ENCODE results near the gene GEMIN2.
"Not testable (repeated sequence)": the region's sequence is repeated elsewhere in the genome, so short reads cannot be mapped to it uniquely, and the experiment has no call there.

GEMIN2 gene

DNA sequence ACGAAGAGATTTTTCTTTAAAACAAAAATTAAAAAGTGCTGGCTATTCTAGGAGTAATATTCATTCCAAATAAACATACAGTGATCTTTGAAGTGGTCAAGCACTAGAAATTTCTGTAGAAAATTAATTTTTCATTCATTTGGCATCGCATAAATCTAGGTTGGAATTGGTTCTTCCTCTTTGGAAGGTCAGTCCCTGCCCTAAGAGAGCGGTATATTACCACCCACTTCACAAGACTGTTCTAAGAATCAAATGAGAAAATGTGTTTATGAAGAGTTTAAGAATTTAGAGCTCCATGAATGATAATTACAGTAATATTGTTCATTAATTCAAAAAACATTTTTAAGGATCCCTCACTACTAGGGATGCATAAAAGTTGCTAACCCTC lies 444 bp upstream of the GEMIN2 start:
- DNase-seq (ENCODE audit: low spot score) = no peak

GRCh38 chr14:39122330-39123138 lies 8.4 kb downstream of the GEMIN2 start:
- DNase-seq (ENCODE audit: low spot score) = no peak

- not testable (repeated sequence) for DNase-seq (ENCODE audit: low spot score)
Measured at GRCh38 chr14:39137835-39138234, 23.7 kb downstream of the GEMIN2 start.

- DNase-seq (ENCODE audit: low spot score) = no peak
Measured at GRCh38 chr14:39138440-39138839, 24.3 kb downstream of the GEMIN2 start.

DNA sequence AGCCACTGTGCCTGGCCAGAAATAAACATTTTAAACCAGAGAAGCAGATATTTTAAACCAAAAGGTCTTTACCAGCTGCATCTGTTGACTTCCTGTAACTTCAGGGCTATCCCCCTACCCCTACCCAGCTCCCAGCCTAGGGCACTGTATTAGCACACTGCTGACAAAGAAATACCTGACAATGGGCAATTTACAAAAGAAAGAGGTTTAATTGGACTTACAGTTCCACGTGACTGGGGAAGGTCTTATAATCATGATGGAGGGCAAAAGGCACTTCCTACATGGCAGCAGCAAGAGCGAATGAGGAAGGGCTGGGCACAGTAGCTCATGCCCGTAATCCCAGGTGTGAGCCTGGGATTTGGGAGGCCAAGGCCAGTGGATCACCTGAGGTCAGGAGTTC lies 26.0 kb downstream of the GEMIN2 start:
- no peak for DNase-seq (ENCODE audit: low spot score)

GRCh38 chr14:39141623-39142022 lies 27.5 kb downstream of the GEMIN2 start:
- DNase-seq (ENCODE audit: low spot score) = not testable (repeated sequence)

DNA sequence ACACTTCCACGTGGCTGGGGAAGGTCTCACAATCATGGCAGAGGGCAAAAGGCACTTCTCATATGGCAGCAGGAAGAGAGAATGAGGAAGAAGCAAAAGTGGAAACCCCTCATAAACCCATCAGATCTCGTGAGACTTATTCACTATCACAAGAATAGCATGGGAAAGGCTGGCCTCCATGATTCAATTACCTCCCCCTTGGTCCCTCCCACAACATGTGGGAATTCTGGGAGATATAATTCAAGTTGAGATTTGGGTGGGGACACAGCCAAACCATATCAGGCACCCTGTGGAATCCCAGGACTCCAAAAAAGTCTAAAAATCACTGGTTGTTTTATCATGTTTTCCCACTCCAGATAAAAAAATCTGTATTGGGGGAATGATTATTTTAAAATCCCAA lies 29.1 kb downstream of the GEMIN2 start:
- DNase-seq (ENCODE audit: low spot score) = not testable (repeated sequence)

DNA sequence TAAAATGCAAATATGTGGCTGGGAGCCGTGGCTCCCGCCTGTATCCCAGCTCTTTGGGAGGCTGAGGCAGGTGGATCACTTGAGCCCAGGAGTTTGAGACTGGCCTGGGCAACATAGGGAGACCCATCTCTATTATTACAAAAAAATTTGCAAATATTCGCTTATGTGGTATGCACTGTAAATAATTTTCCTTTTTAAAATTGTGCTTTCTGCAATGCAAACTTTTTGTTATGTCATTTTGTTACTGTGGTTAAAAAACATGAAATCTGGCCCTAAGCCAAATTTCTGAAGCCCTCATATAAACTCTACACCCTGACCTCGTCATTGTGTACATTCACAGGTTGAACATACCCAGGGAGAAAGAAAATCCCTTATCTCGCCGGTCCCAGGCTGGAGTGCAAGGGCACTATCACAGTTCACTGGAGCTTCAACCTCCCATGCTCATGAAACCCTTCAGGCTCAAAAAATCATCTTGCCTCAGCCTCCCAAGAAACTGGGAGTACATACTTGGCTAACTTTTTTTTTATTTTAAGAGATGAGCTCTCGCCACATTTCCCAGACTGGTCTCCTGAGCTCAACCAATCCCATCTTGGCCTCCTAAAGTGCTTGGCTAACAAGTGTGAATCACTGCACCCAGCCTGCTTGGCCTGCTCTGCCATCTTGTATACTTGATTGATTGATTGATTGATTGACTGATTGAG lies 31.3 kb downstream of the GEMIN2 start:
- DNase-seq (ENCODE audit: low spot score) = no peak

DNA sequence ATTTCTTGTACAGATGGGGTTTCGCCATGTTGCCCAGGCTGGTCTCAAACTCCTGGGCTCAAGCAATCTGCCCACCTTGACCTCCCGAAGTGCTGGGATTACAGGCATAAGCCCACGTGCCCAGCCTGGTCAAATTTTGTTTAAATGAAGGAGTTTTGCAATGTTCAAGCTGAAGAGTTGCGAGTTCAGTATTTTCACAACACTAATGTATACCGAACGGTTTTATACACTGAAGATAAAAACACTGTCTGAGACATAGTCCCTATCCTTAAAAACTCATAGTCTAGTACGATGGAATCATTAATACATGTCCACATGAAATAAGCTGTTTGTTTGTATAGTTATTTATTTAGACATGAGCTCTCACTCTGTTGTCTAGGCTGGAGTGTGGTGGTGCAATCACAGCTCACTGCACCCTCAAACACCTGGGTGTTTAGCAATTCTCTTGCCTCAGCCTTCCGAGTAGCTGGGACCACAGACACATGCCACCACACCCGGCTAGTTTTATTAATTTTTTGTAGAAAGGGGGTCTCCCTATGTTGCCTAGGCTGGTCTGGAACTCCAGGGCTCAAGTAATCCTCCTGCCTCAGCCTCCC lies 40.6 kb downstream of the GEMIN2 start:
- no peak for DNase-seq (ENCODE audit: low spot score)

- no peak for DNase-seq (ENCODE audit: low spot score)
Measured at GRCh38 chr14:39157491-39157890, 43.4 kb downstream of the GEMIN2 start.

GRCh38 chr14:39158222-39158858 lies 44.2 kb downstream of the GEMIN2 start:
- DNase-seq (ENCODE audit: low spot score) = no peak

DNA sequence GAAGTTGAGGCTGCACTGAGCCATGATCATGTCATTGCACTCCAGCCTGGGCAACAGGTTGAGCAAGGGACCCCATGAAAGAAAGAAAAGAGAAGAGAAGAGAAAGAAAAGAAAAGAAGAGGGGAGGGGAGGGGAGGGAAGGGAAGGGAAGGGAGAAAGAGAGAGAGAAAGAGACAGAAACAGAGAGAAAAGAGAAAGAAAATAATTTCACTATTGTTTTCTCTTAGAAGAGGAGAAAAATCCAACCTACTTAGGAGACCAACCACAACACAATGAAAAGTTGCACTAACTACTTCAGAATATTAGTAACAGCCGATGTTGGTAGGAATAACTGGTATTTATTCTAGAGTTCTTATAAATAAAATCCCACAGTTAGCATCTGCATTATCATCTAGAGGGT lies 46.4 kb downstream of the GEMIN2 start:
- no peak for DNase-seq (ENCODE audit: low spot score)

DNA sequence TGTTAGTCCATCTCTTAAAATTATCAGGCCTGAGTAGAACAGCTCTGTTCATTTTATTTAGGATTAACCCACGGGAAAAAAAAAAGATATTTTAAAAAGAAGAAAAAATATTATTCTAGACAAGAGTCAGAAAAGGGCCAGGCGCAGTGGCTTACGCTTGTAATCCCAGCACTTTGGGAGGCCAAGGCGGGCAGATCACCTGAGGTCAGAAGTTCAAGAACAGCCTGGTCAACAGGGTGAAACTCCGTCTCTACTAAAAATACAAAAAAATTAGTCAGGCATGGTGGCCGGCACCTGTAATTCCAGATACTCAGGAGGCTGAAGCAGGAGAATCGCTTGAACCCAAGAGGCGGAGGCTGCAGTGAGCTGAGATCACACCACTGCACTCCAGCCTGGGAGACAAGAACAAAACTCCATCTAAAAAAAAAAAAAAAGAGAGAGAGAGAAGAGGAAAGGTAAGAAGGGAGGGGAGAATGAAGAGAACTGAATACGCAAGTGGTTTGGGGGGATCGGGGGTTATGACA lies 53.7 kb downstream of the GEMIN2 start:
- DNase-seq (ENCODE audit: low spot score) = not testable (repeated sequence)

DNA sequence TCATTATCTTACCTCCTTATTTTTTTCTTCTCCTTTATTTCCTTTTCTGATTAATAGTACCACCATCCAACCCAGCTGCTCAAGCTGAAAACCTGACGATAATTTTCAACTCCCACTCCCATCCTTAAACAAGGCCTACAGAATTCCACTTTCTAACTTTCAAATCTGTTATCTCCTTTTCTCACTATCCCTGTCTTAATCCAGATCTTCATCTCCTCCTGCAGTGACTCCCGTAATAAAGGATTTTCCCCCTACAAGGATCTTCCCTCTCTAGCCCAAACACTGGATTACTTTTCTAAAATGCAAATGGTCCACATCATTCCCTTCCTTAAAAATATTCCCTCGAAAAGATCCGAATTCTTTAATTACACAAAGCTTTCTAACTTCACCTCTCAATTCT lies 54.5 kb downstream of the GEMIN2 start:
- no peak for DNase-seq (ENCODE audit: low spot score)

- no peak for DNase-seq (ENCODE audit: low spot score)
Measured at GRCh38 chr14:39169541-39169900, 55.4 kb downstream of the GEMIN2 start.

DNA sequence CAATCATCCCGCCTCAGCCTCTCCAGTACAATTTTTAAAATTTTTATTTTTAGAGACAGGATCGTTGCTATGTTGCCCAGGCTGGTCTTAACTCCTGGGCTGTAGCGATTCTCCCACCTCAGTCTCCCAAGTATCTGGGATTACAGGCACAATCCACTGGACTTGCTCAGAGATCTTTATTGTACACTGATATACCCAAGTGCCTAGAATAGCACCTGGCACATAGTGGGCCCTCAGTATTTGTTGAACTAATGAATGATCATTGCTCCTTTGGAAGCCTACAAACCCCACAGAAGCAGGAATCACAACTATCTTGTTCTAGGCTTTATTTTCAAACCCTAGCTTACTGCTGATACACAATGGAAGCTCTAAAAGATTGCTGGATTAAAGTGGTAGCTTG lies 59.1 kb downstream of the GEMIN2 start:
- DNase-seq (ENCODE audit: low spot score) = no peak

GRCh38 chr14:39174560-39175444 lies 60.7 kb downstream of the GEMIN2 start, which contains the start of gene PNN:
Gene PNN, plus strand, starts transcription at chr14:39175254. Its CDS starts 26 bp downstream, at chr14:39175280.
- peak; percentile 98 for DNase-seq (ENCODE audit: low spot score)

DNA sequence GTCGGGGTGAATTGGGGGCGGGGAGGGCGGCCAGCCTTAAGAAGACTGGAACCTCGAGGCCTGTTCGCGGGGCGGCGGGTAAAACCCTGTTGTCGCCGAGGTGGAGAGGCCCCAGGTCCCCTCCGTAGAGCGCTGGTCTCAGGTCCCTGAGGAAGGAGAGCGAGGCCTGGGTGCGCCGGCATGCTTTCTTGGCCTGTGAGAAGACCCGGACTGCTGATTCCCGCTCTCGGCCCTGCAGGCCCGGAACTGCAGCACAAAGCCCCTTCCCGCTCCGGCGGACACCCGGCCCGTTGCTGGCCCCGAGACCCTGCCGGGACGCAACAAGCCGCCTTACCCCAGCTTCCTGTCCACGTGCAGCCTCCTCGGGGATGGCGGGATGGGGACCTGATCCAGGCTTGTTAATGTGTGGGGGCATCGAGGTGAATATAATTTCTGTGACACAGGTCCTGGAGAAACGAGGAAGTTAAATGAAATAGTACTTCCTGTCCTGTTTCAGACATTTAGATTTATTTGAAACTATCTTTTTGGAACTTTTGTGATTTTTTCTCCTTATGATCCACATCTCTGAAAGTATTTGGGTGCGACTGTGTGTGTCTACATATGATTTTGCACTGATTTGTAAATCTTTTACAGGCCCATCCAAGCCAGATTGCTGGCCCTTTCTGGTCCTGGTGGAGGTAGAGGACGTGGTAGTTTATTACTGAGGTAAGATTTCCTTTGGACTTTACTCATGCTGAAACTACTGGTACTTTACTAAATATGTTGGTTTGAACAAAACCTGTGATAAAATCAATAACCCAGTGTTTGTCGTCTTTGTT lies 61.5 kb downstream of the GEMIN2 start:
- DNase-seq (ENCODE audit: low spot score) = peak; percentile 2

DNA sequence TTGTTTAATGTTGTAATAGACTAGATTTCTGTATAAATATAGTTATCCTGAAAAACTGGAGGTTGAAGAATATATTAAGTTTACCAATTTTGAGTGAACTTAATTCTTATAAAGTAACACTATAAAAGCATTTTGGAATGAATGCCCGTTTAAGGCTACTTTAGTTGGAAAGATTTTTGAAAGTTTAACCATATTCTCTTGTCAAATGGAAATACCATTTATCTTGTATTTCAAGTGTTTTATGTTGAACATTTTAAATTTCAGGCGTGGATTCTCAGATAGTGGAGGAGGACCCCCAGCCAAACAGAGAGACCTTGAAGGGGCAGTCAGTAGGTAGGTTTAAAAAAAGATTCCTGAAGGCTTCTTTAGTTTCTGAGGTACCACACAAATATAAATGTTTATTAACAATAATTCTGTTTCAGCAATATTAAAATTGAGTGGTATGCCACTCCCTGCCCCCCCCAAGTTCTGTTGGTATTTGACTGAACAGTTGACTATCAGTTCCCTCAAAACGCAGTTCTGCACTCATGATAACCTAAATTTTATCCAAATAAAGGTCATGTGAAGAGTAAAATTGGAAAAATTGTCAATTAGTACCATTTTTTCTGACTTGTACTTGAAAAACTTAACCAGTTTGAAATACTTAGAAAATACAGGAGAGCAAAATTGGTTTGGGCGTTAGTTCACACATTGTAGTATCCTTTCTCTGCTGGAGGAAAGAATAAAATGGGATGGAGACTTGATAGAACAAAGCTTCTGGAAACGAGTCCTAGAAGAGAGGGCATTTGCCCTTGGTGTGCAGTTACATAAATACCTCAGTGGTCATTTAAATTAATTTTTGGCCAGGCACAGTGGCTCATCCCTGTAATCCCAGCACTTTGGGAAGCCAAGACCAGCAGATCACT lies 62.4 kb downstream of the GEMIN2 start:
- no peak for DNase-seq (ENCODE audit: low spot score)

Measured in CD4-positive, alpha-beta T cell treated with Interleukin-6 at 100 ng/mL for 8 hours (primary cell).